Medulla oblongata (tissue), 1 donor: ENCODE data around the gene DCXR.

Experiments used
- DNase-seq: peaks from one replicate; pipeline ENCODE4 v3.0.0-alpha.2; 2015; ENCODE audit errors: extremely low spot score

The DCXR gene

DNA sequence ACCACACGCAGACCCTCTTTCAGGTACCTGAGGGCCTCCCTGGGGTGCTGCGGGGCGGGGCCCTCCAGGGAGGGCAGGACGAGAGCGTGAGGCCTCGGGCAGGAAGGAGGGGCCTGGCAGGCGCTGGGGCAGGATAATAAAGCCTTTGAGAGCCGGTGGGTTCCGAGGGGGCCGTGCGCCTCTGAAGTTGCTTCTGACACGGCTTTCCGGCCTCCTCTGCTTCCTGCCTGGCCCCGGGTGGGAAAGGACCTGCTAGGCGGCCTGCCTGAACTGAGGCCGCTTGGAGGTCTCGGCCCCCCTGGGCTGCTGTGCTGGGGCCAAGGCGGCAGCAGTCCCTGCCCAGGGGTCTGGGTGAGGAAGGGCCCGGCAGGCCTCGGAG is 25.2 kb downstream of the DCXR start:
- DNase-seq = no peak

DNA sequence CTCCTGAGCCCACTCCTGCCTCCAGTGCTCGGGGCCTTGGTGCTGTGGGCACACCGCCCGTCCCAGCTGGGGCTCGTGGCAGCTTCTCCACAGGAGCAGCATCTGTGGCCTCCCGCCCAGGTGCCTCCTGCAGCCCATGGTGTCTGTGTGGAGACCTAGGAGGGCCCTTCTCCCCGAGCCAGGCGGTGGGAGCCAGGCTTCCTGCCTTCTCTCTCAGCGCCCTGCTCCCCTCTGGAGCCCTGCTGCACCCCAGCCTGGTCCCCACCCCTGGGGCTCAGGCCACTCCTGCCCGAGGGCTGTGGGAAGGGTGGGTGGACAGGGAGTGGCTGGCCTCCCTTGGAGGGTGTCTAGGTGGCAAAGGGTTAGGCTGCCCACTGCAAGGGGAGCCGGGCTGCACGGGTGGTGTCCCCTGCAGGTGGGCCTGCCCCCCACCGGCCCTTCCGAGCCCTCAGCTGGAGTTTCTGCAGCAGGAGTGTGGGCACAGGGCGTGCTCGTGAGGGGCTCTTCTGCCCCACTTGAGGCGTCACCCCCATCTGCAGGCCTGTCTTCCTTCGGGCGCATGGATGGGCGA is 25.8 kb downstream of the DCXR start:
- DNase-seq = no peak

DNA sequence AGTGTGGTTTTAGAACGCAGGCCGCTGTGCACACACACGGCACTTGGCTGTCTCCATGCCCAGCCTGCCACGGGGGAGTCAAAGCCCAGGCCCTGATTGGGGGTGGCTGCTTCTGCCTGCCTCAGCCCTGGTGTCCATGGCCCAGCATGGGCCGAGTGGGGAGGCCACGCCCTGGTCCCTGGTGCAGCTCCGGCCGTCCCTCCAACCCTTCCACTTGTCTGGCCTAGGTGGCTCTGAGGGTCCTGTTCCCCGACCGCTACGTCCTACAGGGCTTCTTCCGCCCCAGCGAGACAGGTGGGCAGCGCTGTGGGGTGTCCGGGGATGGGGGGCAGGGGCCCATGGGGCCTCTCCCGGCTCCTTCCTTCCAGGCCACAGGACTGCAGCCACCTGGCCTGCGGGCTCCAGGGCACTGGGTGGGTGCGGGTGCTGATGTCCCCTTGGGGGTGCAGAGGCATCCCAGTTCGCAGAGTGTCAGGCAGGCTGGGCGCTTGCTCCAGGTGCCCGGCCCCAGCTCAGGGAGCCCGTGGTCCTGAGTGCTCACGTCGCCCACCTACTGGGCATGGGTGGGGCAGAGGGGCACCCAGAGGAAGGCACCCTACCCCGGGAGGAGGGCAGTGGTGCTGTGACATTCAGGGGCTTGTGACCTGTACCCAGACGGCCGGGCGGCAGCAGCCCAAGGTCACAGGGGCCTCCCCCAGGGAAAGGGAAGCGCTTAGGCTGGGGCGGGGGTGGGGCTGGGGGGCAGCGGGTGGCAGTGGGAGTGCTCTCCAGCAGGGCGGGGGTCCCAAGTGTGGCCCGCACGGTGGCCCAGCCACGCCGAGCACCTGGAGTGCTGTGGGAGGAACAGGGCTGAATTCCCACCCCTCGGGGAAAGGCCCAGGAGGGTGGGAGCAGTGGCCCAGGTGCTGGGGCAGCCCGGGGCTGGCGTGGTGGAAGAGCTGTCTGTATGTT is 26.6 kb downstream of the DCXR start:
- DNase-seq = no peak

DNA sequence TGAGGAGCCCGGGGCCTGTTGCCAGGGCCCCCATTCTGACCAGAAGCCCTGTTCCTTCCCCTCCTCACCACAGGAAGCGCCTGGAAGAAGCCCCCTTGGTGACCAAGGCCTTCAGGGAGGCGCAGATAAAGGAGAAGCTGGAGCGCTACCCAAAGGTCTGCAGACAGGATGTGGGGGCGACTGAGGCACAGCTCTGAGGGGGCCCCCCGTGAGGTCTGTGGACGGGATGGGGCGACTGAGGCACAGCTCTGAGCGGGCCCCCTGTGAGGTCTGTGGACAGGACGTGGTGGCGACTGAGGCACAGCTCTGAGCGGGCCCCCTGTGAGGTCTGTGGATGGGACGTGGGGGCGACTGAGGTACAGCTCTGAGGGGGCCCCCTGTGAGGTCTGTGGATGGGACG is 28.1 kb downstream of the DCXR start:
- DNase-seq = no peak

DNA sequence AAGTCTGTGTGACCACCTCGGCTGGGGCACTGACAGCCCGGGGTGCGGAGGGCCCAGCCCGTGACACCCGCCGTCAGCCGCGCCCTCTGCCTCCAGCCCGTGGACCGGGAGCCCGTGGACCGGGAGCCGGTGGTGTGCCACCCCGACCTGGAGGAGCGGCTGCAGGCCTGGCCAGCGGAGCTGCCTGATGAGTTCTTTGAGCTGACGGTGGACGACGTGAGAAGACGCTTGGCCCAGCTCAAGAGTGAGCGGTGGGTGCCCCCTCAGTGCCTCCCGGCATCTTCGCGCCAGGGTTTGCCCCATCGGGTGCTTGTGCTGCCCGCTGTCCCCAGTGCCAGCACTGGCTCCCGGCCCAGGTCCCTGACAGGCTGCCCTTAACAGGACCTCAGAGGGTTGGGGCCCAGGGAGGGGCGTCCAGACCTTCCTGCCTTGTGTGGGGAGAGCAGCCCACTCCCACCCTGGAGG is 28.5 kb downstream of the DCXR start:
- no peak for DNase-seq

DNA sequence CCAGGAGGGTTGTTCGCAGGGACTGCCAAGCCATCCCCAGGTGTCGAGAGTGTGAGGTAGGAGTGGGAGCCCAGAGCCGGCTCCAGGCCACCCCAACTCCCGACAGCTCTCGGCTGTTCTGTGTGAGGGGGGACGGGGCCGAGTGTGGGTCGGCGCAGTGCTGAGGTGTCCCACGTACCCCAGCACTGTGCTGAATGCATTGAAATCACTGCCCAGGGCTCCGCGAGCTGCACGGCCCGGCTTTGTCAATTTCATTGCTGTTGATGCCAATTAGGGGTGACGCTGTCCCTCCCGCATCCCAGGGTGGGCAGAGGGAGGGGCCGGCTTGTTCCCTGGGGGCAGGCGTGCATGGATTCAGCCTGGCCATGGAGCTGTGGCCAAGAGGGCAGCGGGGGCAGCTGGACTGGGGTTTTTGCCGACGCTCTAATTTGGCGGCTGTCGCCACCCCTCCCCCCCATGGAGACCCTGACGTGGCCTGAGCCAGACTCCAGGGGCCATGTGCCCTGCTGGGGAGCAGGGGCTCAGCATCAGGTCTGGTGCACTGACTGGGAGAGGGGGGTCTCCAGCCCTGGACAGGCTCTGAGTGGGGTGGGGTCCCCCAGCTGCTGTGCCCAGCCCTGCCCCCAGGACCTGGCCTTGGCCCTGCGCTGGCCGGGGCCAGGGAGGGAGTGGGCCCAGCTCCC is 29.1 kb downstream of the DCXR start:
- DNase-seq = no peak

DNA sequence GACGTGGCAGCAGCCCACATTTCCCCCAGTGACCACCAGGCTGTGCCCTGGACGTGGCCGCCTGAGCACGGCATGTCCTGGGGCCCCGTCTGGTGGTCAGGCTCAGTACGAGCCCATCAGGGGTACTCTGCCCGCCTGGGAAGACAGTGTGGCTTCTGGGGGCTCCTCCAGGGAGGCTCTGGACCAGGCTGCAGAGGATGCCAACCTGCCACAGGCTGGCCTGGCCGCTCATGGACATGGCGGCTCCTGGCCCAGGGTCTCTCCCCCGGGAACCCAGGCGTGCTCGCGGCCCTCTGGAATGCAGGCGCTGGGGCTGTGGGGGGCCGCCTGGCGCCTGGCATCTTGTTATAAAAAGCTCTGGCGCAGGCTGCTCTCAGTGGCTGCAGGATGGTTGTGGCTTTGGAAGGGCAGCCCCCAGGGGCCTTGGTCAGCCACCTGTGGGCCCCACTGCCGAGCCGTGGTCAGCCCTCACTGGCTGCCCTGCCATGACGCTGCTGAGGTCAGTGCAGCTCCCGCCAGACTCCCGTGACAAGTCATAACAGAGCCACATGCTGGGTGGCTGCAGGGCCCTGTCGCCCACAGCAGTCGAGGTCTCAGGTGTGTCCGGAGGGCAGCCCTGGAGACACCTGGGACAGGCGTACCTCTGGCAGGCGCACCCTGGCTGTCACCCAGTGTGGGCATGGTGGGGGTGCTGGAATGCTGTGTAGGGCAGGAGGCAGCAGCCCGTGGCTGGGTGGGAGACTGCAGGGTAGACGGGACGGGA is 29.8 kb downstream of the DCXR start:
- DNase-seq = no peak

DNA sequence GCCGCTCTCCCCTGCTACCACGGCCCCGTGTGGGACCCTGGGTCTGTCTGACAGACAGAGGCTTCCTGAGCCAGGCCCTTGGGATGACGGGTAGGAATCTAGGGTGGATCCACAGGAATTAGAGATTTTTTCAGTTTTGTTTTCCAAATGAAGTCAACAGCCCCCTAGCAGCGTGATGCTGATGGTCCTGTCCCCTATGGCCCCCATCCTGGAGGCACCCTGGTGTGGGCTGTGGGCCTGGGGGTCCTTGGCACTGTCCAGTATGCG is 30.3 kb downstream of the DCXR start:
- no peak for DNase-seq

DNA sequence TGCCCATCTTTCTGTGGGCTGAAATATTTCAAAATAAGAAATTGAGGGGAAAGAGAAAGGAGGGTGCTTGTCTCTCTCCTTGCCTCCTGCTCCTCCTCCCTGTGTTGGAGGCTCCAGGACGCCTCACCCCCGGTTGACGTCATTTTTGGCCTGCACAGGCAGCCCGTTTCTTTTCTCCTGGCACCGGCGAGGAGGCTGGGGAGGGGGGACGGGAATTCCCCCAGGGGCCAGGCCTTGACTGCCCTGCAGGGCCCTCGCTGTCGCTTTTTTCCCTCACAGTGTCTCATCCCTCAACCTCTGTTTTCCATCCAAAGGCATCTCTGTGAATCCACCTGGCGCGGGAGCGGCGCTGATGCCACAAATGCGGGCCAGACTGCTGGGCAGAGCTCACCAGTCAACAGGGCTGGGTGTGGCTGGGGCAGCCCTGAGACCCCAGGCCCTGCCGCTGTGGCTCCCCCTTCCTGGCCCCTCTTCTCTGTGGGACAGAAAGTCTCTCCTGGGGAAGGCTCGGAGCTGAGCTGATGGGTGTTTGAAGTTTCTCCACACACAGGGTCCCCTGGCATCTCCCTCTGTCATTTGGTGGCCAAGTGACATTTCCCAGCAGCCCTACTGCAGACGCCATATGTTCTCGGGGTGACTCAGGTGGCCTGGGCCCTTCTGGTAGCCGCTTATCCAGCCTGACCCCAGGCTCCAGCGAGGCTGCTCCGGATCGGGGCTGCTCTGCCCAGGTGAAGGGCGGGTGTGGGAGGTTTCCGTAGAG is 30.8 kb downstream of the DCXR start:
- peak; percentile 75 for DNase-seq

DNA sequence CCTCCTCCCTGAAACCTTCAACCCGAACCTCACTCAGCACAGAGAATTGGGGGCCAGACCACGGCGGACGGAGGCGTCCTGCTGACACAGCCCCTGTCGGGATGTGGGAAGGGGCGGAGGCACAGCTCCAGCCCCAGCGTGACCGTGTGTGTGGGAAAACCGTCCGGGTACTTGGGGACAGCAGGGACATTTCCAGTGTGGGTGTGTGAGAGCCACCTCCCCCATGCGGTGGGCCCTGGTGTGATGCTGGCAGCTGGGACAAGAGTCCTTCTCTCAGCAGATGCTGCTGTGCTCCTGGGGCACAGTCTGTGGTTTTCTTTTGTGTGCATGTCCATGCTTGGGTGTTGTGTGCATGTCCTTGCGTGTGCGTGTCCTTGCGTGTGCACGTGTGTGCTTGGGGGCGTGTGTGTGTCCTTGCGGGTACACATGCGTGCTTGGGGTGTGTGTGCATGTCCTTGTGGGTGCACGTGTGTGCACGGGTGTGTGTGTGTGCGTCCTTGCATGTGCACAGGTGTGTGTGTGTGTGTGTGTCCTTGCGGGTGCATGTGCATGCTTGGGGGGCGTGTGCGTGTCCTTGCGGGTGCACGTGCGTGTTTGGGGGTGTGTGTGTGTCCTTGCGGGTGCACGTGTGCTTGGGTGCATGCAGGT is 31.7 kb downstream of the DCXR start:
- DNase-seq = no peak

DNA sequence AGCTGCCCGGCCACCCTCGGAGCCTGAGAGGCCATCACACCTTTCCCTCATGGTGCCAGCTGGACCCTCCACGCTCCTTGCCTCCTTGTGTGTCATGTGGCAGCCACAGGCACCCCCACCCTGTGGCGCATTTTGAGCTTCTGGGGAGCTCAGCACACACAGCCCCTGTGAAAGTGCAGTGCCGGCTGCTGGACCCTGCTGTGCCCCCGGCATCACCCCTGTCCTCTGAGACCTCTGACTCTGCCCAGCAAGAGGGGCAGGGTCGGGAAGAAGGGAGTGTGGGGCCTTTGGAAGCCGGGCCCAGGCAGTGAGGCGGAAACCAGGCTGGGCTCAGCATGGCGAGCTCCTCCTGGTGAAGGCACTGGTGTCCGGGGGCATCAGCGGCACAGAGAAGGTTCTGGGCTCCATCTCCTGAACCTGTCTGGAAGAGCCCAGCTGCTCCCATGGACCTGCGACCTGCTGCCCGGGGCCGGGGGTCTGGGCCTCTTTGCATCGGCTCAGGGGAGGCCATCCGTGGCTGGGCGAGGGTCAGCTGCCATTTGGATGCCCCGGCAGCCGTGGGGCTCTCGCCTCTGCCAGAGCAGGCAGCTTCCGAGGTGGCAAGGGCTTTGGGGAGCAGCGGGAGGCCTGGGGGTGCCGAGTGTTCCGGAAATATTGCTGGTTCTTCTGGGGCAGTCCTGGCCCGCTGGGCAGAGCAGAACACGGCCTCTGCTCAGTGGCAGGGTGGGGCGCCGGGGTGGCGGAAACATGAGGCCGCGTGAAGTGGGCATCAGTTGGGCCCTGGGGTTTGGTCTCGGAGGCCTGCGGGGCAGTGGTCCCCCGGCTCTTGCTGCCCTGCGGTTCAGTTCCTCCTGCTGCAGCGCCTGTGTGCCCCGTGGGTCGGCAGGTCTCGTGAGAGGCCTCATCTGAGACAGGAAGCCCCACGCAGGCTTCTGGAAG is 32.7 kb downstream of the DCXR start:
- DNase-seq = no peak

DNA sequence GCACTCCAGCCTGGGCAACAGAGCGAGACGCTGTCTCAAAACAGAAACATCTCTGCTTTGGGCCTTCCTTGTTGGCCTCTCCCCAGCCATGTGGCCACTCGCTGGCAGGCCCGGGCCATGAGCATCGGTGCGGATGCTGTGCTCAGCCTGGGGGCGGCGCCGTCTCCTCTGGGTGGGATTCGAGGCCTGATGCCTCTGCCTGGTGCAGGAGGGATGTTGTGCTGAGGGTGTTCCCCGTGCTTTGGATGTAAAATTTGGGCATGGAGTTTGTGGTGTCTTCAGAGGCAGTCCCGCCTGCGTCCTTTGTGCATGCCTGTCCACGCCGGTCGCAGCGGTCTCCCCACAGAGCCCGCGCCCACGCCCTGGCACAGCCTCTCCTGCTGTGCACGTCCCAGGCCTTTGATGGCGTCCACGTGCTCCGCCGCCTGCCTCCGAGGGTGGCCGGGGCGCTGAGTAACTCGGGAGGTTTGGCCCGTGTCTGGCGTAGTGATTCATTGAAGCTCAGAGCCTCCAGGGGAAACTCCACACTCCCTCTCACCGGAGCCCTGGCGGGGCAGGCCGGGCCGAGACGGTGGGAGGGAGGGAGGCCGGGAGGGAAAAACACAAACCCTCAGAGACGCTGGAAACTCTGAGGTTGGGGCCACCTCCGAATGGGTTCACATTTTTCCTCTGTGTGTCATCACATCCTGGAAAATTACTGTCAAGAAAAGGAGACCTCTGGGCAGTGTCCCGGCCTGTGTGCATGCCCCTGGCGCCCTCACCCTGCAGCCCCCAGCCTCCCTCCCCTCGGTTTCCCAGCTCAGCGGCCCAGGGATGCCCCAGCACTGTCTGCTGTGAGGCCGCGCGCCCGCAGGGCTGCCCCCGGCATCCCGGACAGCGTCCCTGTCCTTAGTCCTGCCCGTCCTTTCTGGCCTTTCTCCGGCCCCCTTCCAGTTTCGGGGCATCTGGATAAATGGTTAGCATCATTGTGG is 33.8 kb downstream of the DCXR start:
- DNase-seq = no peak

DNA sequence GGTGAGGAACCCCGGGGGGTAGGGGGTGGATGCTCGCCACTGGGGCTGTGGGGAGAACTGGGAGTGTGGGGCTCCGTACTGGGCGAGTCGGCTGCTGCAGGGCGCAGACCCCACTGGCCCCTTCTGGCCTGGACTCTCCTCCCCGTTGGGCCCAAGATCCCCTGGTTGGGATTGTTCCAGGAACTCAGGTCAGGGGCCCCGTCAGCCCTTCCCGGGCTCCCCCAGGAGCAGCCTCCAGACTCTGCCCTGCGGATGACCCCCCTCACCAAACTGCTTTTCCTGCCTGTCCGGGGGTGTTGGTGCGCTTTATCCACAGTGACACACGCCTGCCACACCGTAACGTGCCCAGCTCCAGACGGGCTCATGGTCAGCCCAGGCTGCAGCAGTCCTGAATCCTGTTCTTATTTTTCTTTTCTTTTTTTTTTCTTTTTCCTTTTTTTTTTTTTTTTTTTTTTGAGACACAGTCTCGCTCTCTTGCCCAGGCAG is 35.9 kb downstream of the DCXR start:
- no peak for DNase-seq

DNA sequence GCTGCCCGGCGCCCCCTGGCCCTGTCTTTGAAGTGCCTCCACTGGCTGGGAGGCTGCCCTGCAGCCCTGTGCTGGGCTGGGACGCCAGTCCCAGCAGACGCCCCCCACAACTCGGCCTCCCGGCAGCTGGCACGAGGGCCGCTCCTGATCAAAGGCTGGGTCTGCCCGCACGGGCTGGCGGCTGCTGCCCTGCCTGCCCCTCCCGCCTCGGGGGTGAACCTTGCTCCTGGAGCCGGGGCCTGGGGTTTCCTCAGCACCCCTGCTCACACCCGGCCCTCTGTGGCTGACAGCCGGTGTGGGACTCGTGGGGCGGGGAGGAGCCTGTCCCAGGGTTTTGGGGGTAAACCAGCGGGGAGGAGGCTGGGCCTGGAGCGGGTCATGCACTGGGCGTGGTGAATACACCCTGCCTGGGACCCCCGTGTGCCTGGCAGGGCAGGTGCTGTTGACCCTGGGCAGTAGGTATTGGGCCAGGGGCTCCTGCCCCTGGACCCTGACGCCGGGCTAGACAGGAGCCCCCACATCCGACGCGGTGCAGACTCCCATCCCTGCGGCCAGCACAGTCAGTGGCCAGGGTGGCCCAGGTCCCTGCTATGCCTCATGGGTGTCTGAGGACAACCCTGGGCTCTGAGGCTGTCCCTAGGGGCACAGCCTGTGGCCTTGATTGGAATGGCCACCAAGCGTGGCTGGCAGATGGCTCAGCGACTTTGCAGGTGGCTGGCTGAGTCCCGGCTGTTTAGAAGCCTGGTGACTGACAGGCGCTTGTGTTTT is 36.5 kb downstream of the DCXR start:
- no peak for DNase-seq

DNA sequence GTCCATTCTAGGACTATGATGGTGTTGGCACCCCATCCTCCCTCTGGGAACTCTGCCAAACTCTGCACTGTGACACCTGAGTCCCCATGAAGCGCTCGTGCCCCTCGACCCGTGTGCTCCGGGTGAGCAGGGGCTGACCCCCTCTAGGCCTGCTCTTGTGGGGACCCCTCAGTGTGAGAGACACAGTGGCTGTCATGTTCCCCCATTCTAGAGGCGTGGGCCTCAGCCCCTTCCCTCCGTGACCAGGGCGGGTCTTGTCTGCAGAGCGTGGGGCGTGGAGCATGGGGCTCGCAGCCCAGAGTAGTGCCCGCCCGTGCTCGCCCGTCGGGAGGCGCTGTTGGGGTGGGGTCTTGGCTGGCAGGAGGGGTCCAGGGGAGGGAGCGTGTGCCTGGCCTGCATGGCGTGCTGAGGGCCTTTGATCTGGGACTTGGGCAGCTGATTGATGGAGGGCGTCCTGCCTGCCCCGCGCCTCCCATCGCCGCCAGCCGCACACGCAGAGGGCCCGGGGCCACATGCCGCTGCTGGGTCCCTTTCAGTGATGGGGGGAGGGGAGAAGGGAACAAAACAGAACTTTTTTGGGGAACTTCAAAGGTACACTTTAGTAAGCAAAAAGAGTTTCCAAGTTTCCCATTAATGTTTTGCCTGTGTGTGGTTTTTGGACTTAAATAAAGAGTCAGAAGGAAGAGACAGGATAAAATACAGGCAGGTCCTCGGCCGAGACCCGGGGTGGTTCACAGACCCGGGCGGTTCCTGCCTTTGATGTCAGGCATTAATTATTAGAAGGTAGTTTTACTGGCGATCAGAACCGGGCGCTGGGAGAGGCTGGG is 37.3 kb downstream of the DCXR start:
- DNase-seq = no peak

DNA sequence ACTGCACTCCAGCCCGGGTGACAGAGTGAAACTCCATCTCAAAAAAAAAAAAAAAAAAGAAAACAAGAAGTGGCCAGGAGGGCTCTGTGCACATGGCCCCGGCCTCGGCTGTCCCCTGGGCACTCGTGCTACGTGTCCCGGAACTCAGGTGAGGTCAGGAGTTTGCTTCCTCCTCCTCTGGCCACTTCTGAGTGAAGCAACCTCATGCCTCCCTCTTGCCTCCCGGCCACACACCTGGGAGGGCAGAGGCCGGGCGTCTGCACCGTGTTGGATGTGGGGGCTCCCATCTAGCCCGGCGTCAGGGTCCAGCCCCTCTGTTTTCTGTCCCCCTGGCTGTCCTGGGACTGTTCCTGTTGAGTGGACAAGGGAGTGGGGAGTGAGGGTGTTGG is 37.9 kb downstream of the DCXR start:
- no peak for DNase-seq
